DMS53 (cell line): ENCODE results near the gene VPS8.
A peak's percentile ranks its signal among the peaks of the same experiment; 100 is the strongest.

ENCODE experiments used
- DNase-seq: peaks from one replicate; lab custom pipeline; 2025; lab: John Stamatoyannopoulos, UW

Gene VPS8

DNA sequence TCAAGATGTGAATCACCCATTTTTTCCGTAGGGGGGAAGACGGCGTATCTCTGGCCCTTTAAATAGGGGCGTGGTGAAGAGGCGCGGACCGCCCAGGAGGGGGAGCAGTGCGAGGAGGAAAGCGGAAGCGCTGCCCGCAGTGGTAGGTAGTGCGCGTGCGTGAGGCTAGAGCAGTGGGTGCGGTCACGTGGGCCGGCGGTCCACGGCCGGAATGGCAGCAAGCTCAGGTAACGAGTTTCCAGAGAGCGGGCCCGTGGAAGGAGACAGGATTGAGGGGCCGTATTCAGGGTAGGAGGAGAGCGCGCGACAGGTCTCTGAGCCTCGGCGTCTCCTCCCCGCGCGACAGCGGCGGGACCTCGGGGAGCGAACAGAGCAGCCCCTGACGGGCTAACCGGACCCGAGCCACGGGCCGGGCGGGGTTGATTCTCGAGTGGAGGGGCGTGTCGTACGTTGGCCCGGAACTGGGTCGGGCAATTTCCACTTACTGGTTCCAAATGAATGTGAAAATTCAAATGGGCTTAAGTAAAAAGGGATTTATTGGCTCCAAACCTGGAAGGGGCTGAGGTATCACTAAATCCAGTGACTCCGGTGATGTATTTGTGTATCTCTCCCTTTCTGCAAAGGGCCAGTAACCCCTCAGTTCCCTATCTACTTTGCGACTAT lies at the start of gene VPS8:
VPS8 (plus strand) TSS at position 168 of the 663 bp plus-strand sequence. CDS start 12,467 bp downstream, outside the sequence.
- DNase-seq = peak; percentile 95

GRCh38 chr3:184764191-184764590 lies 47.8 kb upstream of the VPS8 start:
- DNase-seq = no peak

DNA sequence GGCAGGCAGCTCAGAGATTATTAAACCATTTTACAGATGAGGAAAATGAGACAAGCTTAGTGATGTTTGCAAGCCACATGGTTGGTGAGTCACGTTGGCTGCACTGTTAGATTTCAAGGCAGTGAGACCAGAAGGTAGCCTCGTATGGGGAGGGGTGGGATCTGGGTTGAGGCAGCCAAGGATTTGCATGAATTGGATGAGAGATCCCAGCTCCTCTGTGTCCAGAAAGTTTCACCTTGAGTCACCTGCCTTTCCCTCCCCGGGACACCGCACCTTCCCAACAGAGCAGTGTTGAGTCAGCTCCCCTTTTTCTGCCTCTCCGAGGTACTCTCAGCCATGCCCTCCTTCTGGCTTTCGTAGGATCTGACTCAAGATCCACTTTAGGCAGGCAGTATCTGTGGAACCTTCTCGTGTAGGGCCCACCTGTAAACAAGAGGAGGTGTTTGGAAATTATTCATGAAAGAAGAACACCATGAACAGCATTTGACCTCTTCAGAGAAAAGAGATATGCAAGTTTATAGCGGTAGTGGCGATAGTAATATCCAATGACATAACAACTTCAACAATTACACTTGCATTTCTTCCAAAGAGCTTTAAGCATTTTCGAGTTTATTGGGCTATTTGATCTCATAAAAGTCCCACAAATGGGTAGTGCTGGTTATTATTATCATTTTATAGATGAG lies 46.8 kb upstream of the VPS8 start:
- no peak for DNase-seq

DNA sequence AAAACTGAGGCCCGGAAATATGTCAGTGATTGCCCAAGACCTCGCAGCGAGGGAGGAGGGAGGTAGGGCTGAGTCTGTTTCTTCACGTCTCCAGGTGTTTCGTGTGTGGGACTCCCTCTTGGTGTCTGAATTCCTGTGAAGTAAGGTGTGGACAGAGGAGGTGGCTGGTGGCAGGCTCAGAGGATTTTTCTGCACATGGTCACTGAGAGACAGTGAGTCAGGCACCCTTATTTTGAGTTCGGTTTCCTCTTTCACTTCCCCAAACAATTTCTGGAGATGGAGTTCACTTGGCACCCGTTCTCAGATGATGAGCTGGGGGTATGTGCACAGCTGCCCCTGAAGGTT lies 46.3 kb upstream of the VPS8 start:
- DNase-seq = no peak

DNA sequence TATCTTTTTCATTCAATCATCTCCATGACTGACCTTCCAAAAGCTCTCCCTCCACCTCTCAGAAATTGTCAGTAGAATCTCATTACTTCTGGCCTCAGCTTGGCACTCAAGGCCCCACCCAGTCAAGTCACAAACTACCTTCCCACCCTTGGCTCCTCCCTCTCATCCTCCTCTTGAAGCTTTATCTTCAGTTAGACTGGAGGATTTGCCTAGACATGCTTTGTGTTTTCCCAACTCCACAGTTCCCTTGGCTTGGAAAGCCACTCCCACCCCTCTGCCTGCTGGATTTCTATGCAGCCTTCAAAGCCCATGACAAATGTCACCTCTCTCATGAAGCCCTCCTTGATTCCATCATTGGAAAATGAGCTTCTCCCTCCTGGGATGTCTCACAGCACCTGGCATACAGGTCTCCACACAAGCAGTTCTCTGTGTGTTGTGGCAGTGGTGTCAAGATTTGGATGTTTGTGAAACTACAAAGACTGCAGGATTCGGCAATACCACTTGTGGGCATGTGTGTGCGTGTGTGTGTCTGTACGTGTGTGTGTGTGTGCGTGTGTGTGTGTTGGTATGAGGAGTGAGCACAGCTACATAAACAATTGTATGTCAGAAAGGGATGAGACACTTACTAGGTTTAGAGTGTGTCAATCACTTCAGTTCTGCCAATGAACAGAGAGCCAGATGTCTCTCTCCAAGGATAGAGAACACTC lies 45.3 kb upstream of the VPS8 start:
- DNase-seq = no peak

DNA sequence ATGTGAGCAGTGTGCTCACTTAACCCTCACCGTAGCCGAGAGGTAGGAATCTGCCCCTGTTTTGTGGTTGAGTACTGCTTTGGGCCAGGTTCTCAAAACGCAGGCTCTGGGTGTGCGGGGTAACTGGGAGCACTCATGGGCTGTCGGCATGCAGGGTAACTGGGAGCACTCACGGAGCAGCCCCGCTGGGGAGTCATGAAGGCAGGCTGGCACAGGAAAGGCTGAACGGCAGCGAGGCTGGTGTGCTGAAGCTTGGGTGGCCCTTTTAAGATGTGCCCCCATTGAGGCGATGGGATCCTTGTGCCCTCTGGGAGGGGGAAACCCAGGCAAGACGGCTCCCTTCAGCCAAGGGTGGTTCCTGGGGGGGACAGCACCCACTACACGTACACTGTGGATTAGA lies 44.6 kb upstream of the VPS8 start:
- DNase-seq = no peak

- DNase-seq = peak; percentile 12
Measured at GRCh38 chr3:184769382-184770170, 42.4 kb upstream of the VPS8 start.

DNA sequence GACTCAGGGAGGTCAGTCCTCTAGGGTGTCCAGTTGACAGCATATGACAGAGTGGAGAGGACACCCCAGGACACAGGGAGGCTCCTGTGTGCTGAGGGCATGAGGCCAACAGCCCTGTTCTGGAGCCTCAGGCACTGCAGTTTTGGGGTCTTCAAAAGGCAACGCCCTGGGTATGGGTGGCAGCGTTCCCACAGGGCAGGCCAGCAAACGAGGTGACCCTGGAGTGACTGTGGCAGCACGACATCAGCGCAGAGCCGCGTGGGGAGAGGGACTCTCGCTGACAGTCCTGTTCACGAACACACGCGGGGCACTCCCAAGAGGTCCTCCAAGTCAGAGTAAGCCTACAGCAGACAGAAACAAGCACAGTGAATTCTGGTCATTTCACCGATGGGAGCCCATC lies 41.4 kb upstream of the VPS8 start:
- DNase-seq = no peak

- no peak for DNase-seq
Measured at GRCh38 chr3:184771301-184772127, 40.5 kb upstream of the VPS8 start.

DNA sequence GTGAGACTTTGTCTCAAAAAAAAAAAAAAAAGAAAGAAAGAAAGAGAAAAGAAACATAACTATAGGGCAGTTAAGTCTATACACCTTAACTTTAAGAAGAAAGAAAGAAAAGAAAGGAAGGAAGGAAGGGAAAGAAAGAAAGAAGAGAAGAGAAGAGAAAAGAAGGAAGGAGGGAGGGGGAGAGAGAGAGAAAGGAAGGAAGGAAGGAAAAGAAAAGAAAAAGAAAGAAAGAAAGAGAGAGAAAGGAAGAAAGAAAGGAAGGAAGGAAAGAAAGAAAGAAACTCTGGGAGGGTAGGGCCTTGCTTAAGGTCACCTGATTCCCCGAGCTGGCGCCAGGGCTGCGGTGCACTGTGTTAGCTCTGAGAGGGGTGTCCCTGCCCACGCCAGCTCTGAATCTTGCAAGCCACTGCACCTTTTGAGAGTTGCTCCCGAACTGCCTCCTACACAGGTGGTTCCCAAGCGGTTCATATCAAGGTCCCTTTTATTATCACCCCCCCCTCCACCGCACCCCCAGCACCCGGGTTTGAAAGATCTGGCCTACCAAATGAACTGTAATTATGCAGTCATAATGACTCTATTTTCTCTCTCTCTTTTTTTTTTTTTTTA lies 39.2 kb upstream of the VPS8 start:
- DNase-seq = no peak

DNA sequence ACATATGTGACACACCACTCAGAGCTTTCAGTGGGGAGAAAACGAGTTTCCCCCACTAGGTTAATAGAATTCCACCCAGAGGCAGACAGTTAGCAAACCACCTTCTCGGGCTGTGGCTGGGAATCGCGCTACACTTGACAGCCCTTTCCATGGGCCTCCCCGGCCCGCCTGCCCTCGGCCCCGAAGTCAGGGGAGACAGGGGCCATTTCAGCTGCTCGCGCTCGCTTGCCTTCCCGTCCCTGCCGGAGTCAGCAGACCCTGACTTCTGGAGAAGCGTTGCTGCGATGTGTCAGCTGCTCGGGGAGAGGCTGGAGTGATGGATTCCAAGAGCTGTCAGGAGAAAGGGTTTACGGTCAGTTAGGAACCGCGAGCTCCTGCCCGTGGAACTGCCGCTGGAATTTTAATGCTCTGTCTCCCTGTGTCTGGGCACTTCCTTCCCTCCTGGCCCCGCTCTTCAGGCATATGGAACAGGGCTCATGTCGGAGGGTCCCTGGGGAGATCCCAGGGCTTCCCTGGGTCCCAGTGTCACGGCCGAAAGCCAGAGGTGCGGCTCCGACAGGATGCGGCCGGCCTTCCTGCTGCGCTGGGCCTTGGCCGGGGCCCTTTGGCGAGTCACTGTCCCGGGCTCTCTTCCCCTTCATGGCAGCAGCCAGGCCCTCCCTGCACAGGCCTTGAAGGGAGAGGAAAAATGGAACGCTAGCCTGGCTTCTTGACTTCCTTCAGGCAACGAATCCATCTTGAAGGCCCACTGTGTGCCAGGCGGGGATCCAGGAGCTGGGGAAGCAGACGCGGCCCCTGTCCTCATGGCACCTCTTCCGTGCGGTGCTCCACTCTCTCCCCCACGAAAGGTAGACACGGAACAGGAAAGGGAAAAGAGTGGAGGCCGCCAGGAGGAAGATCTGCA lies 38.4 kb upstream of the VPS8 start:
- DNase-seq = no peak

GRCh38 chr3:184776916-184777315 lies 35.0 kb upstream of the VPS8 start:
- DNase-seq = no peak

- peak; percentile 93 for DNase-seq
Measured at GRCh38 chr3:184777566-184778356, 34.2 kb upstream of the VPS8 start.

- peak; percentile 37 for DNase-seq
Measured at GRCh38 chr3:184778426-184779332, 33.3 kb upstream of the VPS8 start.

- DNase-seq = no peak
Measured at GRCh38 chr3:184780981-184781515, 30.9 kb upstream of the VPS8 start.

- DNase-seq = no peak
Measured at GRCh38 chr3:184781801-184782200, 30.2 kb upstream of the VPS8 start.

DNA sequence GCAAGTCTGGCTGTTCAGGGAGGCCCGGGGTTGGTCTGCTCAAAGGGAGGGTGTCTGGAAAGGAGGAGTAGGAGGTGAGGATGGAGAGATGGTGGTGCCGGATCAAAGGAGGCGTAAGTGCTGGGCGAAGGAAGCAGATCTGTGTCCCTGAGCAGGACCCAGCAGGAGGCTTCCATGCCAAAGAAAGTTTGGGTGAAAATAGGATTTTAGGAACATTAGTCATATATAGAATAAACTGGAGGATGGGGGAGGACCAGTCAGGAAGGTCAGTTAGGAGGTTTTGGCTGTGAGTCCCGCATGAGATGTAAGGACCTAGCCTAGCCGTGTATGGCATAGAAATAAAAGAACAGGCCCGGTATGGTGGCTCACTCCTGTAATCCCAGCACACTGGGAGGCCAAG lies 28.6 kb upstream of the VPS8 start:
- DNase-seq = no peak
